PC-3 (cell line): Measurements from ENCODE around the gene RERG.

Experiments used
- CTCF ChIP-seq: fragments of 300-600 bp; sonication (generic); conservative IDR thresholded peaks from 2 replicates; pipeline ENCODE4 v1.5.1; 2017; ENCODE audit warnings: antibody characterized with exemption, low read depth, mild to moderate bottlenecking, low read length
- EZH2 ChIP-seq: fragments of 300-600 bp; sonication (generic); IDR thresholded peaks from one replicate; pipeline ENCODE4 v1.6.1; 2017; ENCODE audit warnings: antibody characterized with exemption, mild to moderate bottlenecking, low read length; ENCODE audit not compliant: unreplicated experiment

- TF ChIP-seq CTCF, result no peak
- TF ChIP-seq EZH2, result no peak
Observed at GRCh38 chr12:15163030-15163976, 57.9 kb downstream of the RERG start.
